ENCODE data around the gene YAE1. TPM values are rescaled to one million over a fixed set of nuclear protein-coding genes. Genes with fewer than 3 reads are reported as not detected.

Gene YAE1
- total RNA-seq, 1 donor from 2014 or later = 16.1 TPM

- Mint-ChIP-seq H3K27me3 (no peaks in the 10 kb centered on the region), H3K36me3 (ENCODE audit: low read depth) (no peaks in the 10 kb centered on the region), H3K27ac (no peak overlapping the region), H3K4me1 (no peaks in the 10 kb centered on the region), H3K4me3 (no peak overlapping the region), H3K9me3 (no peaks in the 10 kb centered on the region)
- ChIA-PET CTCF (no interaction called here), POLR2A (no interaction called here)
- ATAC-seq (ENCODE audit: low read depth) (no peak), DNase-seq (no peak)
- TF ChIP-seq CTCF (IDR thresholded peaks at IDR 0.05) = no peak
- intact Hi-C loops (cut with micrococcal nuclease) = no loop called here
These were observed 34.4 kb upstream of the YAE1 start for GRCh38 chr7:39531818-39532217.

GRCh38 chr7:39532832-39533231 is 33.4 kb upstream of the YAE1 start:
- no peaks in the 10 kb centered on the region for H3K36me3 Mint-ChIP-seq (ENCODE audit: low read depth)
- H3K9me3 Mint-ChIP-seq = no peaks in the 10 kb centered on the region
- no peaks in the 10 kb centered on the region for H3K27me3 Mint-ChIP-seq
- H3K4me3 Mint-ChIP-seq = no peak overlapping the region
- ATAC-seq (ENCODE audit: low read depth) (no peak), DNase-seq (no peak)
- TF ChIP-seq CTCF (IDR thresholded peaks at IDR 0.05) = no peak
- H3K4me1 Mint-ChIP-seq = no peaks in the 10 kb centered on the region
- ChIA-PET POLR2A (no interaction called here), CTCF (no interaction called here)
- intact Hi-C loops (cut with micrococcal nuclease) = no loop called here
- H3K27ac Mint-ChIP-seq = no peak overlapping the region

GRCh38 chr7:39534599-39534998 is 31.6 kb upstream of the YAE1 start:
- POLR2A ChIA-PET = no interaction called here
- no peak overlapping the region for H3K4me3 Mint-ChIP-seq
- TF ChIP-seq CTCF (IDR thresholded peaks at IDR 0.05) = no peak
- DNase-seq (no peak), ATAC-seq (ENCODE audit: low read depth) (no peak)
- H3K27me3 Mint-ChIP-seq = no peaks in the 10 kb centered on the region
- no peaks in the 10 kb centered on the region for H3K4me1 Mint-ChIP-seq
- intact Hi-C loops (cut with micrococcal nuclease) = no loop called here
- H3K9me3 Mint-ChIP-seq = no peaks in the 10 kb centered on the region
- no peak overlapping the region for H3K27ac Mint-ChIP-seq
- CTCF ChIA-PET = no interaction called here
- no peaks in the 10 kb centered on the region for H3K36me3 Mint-ChIP-seq (ENCODE audit: low read depth)

- ATAC-seq (ENCODE audit: low read depth) = no peak
These were observed 31.1 kb upstream of the YAE1 start for GRCh38 chr7:39535064-39535463.

GRCh38 chr7:39535720-39536119 is 30.5 kb upstream of the YAE1 start:
- H3K36me3 Mint-ChIP-seq (ENCODE audit: low read depth) = no peaks in the 10 kb centered on the region
- no peak overlapping the region for H3K4me3 Mint-ChIP-seq
- DNase-seq (no peak), ATAC-seq (ENCODE audit: low read depth) (no peak)
- no peaks in the 10 kb centered on the region for H3K4me1 Mint-ChIP-seq
- TF ChIP-seq CTCF (IDR thresholded peaks at IDR 0.05) = no peak
- CTCF ChIA-PET = no interaction called here
- intact Hi-C loops (cut with micrococcal nuclease) = no loop called here
- POLR2A ChIA-PET = no interaction called here
- H3K27me3 Mint-ChIP-seq = no peaks in the 10 kb centered on the region
- H3K27ac Mint-ChIP-seq = no peak overlapping the region
- no peaks in the 10 kb centered on the region for H3K9me3 Mint-ChIP-seq

More at GRCh38 chr7:39535064-39535463, 31.1 kb upstream of the YAE1 start:
- no peak for DNase-seq
- no peaks in the 10 kb centered on the region for H3K27me3 Mint-ChIP-seq
- no peaks in the 10 kb centered on the region for H3K9me3 Mint-ChIP-seq
- no peaks in the 10 kb centered on the region for H3K4me1 Mint-ChIP-seq
- POLR2A ChIA-PET = no interaction called here
- H3K36me3 Mint-ChIP-seq (ENCODE audit: low read depth) = no peaks in the 10 kb centered on the region
- no peak for TF ChIP-seq CTCF (IDR thresholded peaks at IDR 0.05)
- H3K4me3 Mint-ChIP-seq = no peak overlapping the region
- intact Hi-C loops (cut with micrococcal nuclease) = no loop called here
- no peak overlapping the region for H3K27ac Mint-ChIP-seq
- CTCF ChIA-PET = no interaction called here
